ENCODE results near the gene ETV2. TPM values are rescaled to one million over a fixed set of nuclear protein-coding genes. Genes with fewer than 3 reads are reported as not detected.

Gene ETV2
- polyA plus RNA-seq, 1 donor (not counting 4 experiments of a cell fraction or from before 2014, with no cell fraction given), result 0.43 TPM

- Histone ChIP-seq H3K4me1 (ENCODE audit: control insufficient read depth, extremely low read depth, insufficient read depth, low read length) (no peaks in the 10 kb centered on the region), H3K4me3 (ENCODE audit: control insufficient read depth in 2 of 3, extremely low read depth in 1 of 3, insufficient read depth in 2 of 3, low read depth in 1 of 3, low read length in 3 of 3) (no peak overlapping the region), H3K9me3 (ENCODE audit: control insufficient read depth, low read depth, low read length) (no peaks in the 10 kb centered on the region), H3K27me3 (ENCODE audit: control insufficient read depth, extremely low read depth, insufficient read depth, low read length) (no peaks in the 10 kb centered on the region), H3K79me2 (ENCODE audit: control insufficient read depth, insufficient read depth, low read length) (no peaks in the 10 kb centered on the region), H2AFZ (ENCODE audit: control insufficient read depth, low read length) (no peak overlapping the region), H4K20me1 (ENCODE audit: control insufficient read depth, extremely low read depth, insufficient read depth, low read length) (no peaks in the 10 kb centered on the region), H3K9me1 (ENCODE audit: control insufficient read depth, extremely low read depth, insufficient read depth, low read length) (no peaks in the 10 kb centered on the region), H3K4me2 (ENCODE audit: control insufficient read depth, extremely low read depth, insufficient read depth, low read depth, low read length) (no peak overlapping the region), H3K27ac (ENCODE audit: control insufficient read depth, insufficient read depth, low read length) (no peak overlapping the region), H3K9ac (ENCODE audit: control insufficient read depth, extremely low read depth, insufficient read depth, low read length) (no peak overlapping the region), H3K36me3 (ENCODE audit: control insufficient read depth in 2 of 2, extremely low read depth in 1 of 2, insufficient read depth in 2 of 2, low read length in 2 of 2) (peaks cover 0 to 2% of the 10 kb centered on the region in 2 experiments)
- dilution Hi-C loops (cut with MboI; ENCODE audit: extremely low pct_ligation_motif_present, low sequenced_read_pairs), result no loop called here
- DNase-seq (ENCODE audit: low read depth, low spot score) (no peak), FAIRE-seq (no peak)
- TF ChIP-seq CTCF (optimal IDR thresholded peaks at IDR 0.05 in 1 of 3, IDR thresholded peaks at IDR 0.05 in 1 of 3, conservative IDR thresholded peaks at IDR 0.05 in 1 of 3; ENCODE audit: extremely low read depth in 1 of 3, insufficient read depth in 2 of 3, low read length in 3 of 3), result no peak
- no peak for TF ChIP-seq EZH2 (IDR thresholded peaks at IDR 0.05; ENCODE audit: low read length)
These were observed 19.8 kb upstream of the ETV2 start for GRCh38 chr19:35621708-35622107.

- no peak overlapping the region for H3K9ac ChIP-seq (ENCODE audit: control insufficient read depth, extremely low read depth, insufficient read depth, low read length)
- dilution Hi-C loops (cut with MboI; ENCODE audit: extremely low pct_ligation_motif_present, low sequenced_read_pairs), result no loop called here
- no peak overlapping the region for H3K4me3 ChIP-seq (ENCODE audit: control insufficient read depth in 2 of 3, extremely low read depth in 1 of 3, insufficient read depth in 2 of 3, low read depth in 1 of 3, low read length in 3 of 3)
- no peaks in the 10 kb centered on the region for H3K9me3 ChIP-seq (ENCODE audit: control insufficient read depth, low read depth, low read length)
- DNase-seq (ENCODE audit: low read depth, low spot score), result no peak
- H2AFZ ChIP-seq (ENCODE audit: control insufficient read depth, low read length), result no peak overlapping the region
- H3K4me2 ChIP-seq (ENCODE audit: control insufficient read depth, extremely low read depth, insufficient read depth, low read depth, low read length), result no peak overlapping the region
- H3K9me1 ChIP-seq (ENCODE audit: control insufficient read depth, extremely low read depth, insufficient read depth, low read length), result no peaks in the 10 kb centered on the region
- H3K27ac ChIP-seq (ENCODE audit: control insufficient read depth, insufficient read depth, low read length), result no peak overlapping the region
- FAIRE-seq, result no peak
- H3K4me1 ChIP-seq (ENCODE audit: control insufficient read depth, extremely low read depth, insufficient read depth, low read length), result no peaks in the 10 kb centered on the region
- peaks cover 0 to 2% of the 10 kb centered on the region in 2 experiments for H3K36me3 ChIP-seq (ENCODE audit: control insufficient read depth in 2 of 2, extremely low read depth in 1 of 2, insufficient read depth in 2 of 2, low read length in 2 of 2)
- TF ChIP-seq EZH2 (IDR thresholded peaks at IDR 0.05; ENCODE audit: low read length) (no peak), CTCF (optimal IDR thresholded peaks at IDR 0.05 in 1 of 3, IDR thresholded peaks at IDR 0.05 in 1 of 3, conservative IDR thresholded peaks at IDR 0.05 in 1 of 3; ENCODE audit: extremely low read depth in 1 of 3, insufficient read depth in 2 of 3, low read length in 3 of 3) (no peak)
- no peaks in the 10 kb centered on the region for H3K27me3 ChIP-seq (ENCODE audit: control insufficient read depth, extremely low read depth, insufficient read depth, low read length)
- no peaks in the 10 kb centered on the region for H4K20me1 ChIP-seq (ENCODE audit: control insufficient read depth, extremely low read depth, insufficient read depth, low read length)
- no peaks in the 10 kb centered on the region for H3K79me2 ChIP-seq (ENCODE audit: control insufficient read depth, insufficient read depth, low read length)
These were observed 18.8 kb upstream of the ETV2 start for GRCh38 chr19:35622750-35623149.
